HepG2 (cell line): ENCODE data around the gene EPN3. TPM values are rescaled to one million over a fixed set of nuclear protein-coding genes. Genes with fewer than 3 reads are reported as not detected.

Source experiments
- FOXC1 ChIP-seq: sonication (generic); formaldehyde crosslinking; IDR thresholded peaks from 2 replicates; pipeline ENCODE4 v1.8.0; 2022; ENCODE audit warnings: mild to moderate bottlenecking, missing genetic modification reagents, borderline replicate concordance
- PAXIP1 ChIP-seq: sonication (generic); formaldehyde crosslinking; conservative IDR thresholded peaks from 2 replicates; pipeline ENCODE4 v1.4.0; 2020; ENCODE audit warnings: mild to moderate bottlenecking, missing genetic modification reagents, moderate library complexity
- PRDM15 ChIP-seq: sonication (generic); formaldehyde crosslinking; IDR thresholded peaks from 2 replicates; pipeline ENCODE4 v1.4.0; 2020; ENCODE audit warnings: missing genetic modification reagents
- SRY ChIP-seq: sonication (generic); formaldehyde crosslinking; IDR thresholded peaks from 2 replicates; pipeline ENCODE4 v1.8.0; 2022; ENCODE audit warnings: mild to moderate bottlenecking, missing genetic modification reagents
- ZBTB37 ChIP-seq: sonication (generic); formaldehyde crosslinking; IDR thresholded peaks from 2 replicates; pipeline ENCODE4 v1.4.0; 2020; ENCODE audit warnings: mild to moderate bottlenecking, missing genetic modification reagents
- ZNF496 ChIP-seq: sonication (generic); formaldehyde crosslinking; IDR thresholded peaks from 2 replicates; pipeline ENCODE4 v1.8.1; 2023; ENCODE audit warnings: mild to moderate bottlenecking, moderate library complexity, missing genetic modification reagents; ENCODE audit not compliant: insufficient replicate concordance
- ZNF530 ChIP-seq: sonication (generic); formaldehyde crosslinking; IDR thresholded peaks from 2 replicates; pipeline ENCODE4 v1.5.0; 2020; ENCODE audit warnings: low read depth, mild to moderate bottlenecking, missing genetic modification reagents
- ZNF709 ChIP-seq: sonication (generic); formaldehyde crosslinking; IDR thresholded peaks from 2 replicates; pipeline ENCODE4 v1.5.0; 2020; ENCODE audit warnings: mild to moderate bottlenecking, missing genetic modification reagents
- polyA plus RNA-seq, 8 experiments: library from polyadenylated mRNA; depleted of rRNA in 3 of 8; stranded (reverse) in 7 of 8; unstranded in 1 of 8; fragments of >200 nt; fragmentation: Illumina TruSeq in 4 of 8; extraction: Trizol in 4 of 8; gene quantifications; 2 replicates each; pipeline versions ENCODE4 v1.2.1 to v1.2.3, GENCODE V29; 2011 to 2016; ENCODE audit warnings: low read depth in 4 of 8, missing spikeins in 1 of 8, mixed read lengths in 1 of 8; ENCODE audit not compliant: insufficient read depth in 1 of 8
- total RNA-seq, 5 experiments: library from RNA; depleted of rRNA; stranded (reverse); fragments of >200 nt; fragmentation: Illumina TruSeq; extraction: Trizol; gene quantifications; 2 replicates each; pipeline ENCODE4 v1.2.3, GENCODE V29; 2016; ENCODE audit warnings: low read depth in 1 of 5
- TF ChIP-seq, protein P1 (sequence below): sonication (generic); formaldehyde crosslinking; IDR thresholded peaks from 2 replicates; pipeline ENCODE4 v1.4.0; 2020; ENCODE audit warnings: missing genetic modification reagents
- TF ChIP-seq, protein P2 (sequence below), 2 experiments: sonication (generic) in 1 of 2; formaldehyde crosslinking in 1 of 2; IDR thresholded peaks; 2 replicates each; pipeline versions ENCODE4 v1.4.0 to v1.6.1; 2018 to 2020; ENCODE audit warnings: missing genetic modification reagents in 2 of 2, borderline replicate concordance in 1 of 2, low read depth in 1 of 2, mild to moderate bottlenecking in 1 of 2, missing biosample characterization in 1 of 2
- TF ChIP-seq, protein P3 (sequence below): sonication (generic); formaldehyde crosslinking; IDR thresholded peaks from 2 replicates; pipeline ENCODE4 v1.8.1; 2023; ENCODE audit warnings: mild to moderate bottlenecking, missing genetic modification reagents

The EPN3 gene
- total and polyA plus RNA-seq, 2 of the 13 experiments (the other 11 are each of a cell fraction or from before 2014, with no cell fraction given), result 0.11 to 0.95 TPM

DNA sequence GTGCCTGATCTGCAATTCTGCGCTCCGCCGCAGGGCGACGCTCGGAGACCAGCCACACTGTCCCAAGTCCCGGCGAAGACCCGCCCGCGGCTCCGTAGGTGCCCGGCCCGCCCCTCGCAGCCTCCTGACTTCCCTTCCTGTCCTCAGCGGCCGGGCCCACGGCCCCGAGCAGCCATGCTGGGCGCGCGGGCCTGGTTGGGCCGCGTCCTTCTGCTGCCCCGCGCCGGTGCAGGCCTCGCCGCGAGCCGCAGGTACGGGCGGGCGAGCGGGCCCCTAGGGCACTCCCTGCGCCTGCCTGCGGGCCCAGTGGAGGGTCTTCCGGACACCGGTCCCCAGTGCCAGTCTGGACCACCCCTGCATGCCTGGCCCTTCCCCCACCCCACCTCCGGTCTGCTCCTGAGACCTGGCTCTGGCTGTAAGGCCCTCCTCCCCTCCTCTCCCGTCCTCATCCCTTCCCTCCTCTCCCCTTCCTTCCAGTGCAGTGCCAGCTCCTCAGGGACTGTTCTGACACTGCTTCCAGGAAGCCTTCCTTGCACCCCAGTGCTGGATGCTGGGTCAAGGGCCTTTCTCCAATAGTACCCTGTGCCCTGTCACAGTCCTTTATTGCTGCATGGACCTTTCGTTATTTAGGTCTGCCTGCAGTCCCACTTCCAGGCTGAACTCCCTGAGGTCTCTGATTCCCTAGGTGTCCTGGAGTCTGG is 14.7 kb downstream of the EPN3 start, which contains the start of gene SPATA20 (continued):
- TF ChIP-seq, protein P1, sequence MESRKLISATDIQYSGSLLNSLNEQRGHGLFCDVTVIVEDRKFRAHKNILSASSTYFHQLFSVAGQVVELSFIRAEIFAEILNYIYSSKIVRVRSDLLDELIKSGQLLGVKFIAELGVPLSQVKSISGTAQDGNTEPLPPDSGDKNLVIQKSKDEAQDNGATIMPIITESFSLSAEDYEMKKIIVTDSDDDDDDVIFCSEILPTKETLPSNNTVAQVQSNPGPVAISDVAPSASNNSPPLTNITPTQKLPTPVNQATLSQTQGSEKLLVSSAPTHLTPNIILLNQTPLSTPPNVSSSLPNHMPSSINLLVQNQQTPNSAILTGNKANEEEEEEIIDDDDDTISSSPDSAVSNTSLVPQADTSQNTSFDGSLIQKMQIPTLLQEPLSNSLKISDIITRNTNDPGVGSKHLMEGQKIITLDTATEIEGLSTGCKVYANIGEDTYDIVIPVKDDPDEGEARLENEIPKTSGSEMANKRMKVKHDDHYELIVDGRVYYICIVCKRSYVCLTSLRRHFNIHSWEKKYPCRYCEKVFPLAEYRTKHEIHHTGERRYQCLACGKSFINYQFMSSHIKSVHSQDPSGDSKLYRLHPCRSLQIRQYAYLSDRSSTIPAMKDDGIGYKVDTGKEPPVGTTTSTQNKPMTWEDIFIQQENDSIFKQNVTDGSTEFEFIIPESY (CRISPR knock-in tag), result 0 out of 2 replicates have a peak, but pooled peaks have one; percentile 28
- TF ChIP-seq ZNF496 (CRISPR knock-in tag) (no peak), FOXC1 (CRISPR knock-in tag) (0 out of 2 replicates have a peak, but pooled peaks have one; percentile 18), ZNF530 (no peak), SRY (CRISPR knock-in tag) (peak; percentile 84), ZBTB37 (CRISPR knock-in tag) (no peak), ZNF709 (CRISPR knock-in tag) (peak; percentile 83), PAXIP1 (CRISPR knock-in tag) (no peak; the same call in 1 of the 2 replicates), PRDM15 (CRISPR knock-in tag) (peak; percentile 77)
- TF ChIP-seq, protein P2, sequence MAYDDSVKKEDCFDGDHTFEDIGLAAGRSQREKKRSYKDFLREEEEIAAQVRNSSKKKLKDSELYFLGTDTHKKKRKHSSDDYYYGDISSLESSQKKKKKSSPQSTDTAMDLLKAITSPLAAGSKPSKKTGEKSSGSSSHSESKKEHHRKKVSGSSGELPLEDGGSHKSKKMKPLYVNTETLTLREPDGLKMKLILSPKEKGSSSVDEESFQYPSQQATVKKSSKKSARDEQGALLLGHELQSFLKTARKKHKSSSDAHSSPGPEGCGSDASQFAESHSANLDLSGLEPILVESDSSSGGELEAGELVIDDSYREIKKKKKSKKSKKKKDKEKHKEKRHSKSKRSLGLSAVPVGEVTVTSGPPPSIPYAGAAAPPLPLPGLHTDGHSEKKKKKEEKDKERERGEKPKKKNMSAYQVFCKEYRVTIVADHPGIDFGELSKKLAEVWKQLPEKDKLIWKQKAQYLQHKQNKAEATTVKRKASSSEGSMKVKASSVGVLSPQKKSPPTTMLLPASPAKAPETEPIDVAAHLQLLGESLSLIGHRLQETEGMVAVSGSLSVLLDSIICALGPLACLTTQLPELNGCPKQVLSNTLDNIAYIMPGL (CRISPR knock-in tag; IDR thresholded peaks at IDR 0.05; ENCODE audit: borderline replicate concordance in 1 of 2, low read depth in 1 of 2), result peak; percentile 96
- TF ChIP-seq, protein P3, sequence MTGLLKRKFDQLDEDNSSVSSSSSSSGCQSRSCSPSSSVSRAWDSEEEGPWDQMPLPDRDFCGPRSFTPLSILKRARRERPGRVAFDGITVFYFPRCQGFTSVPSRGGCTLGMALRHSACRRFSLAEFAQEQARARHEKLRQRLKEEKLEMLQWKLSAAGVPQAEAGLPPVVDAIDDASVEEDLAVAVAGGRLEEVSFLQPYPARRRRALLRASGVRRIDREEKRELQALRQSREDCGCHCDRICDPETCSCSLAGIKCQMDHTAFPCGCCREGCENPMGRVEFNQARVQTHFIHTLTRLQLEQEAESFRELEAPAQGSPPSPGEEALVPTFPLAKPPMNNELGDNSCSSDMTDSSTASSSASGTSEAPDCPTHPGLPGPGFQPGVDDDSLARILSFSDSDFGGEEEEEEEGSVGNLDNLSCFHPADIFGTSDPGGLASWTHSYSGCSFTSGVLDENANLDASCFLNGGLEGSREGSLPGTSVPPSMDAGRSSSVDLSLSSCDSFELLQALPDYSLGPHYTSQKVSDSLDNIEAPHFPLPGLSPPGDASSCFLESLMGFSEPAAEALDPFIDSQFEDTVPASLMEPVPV (CRISPR knock-in tag), result peak; percentile 51; the same call in 1 of the 2 replicates
